GM21390 (cell line): Measurements from ENCODE around the gene ITGA4.

Source experiments
- ATAC-seq: cut with Tn5 transposase; IDR thresholded peaks from one replicate; pipeline ENCODE4 v1.9.1; 2021; ENCODE audit not compliant: unreplicated experiment

Gene ITGA4

GRCh38 chr2:181570833-181571661 lies 113.9 kb downstream of the ITGA4 start:
- no peak for ATAC-seq

- ATAC-seq: no peak
Measured at GRCh38 chr2:181573140-181573736, 116.1 kb downstream of the ITGA4 start.

- ATAC-seq: no peak
Measured at GRCh38 chr2:181574321-181574720, 117.1 kb downstream of the ITGA4 start.

- no peak for ATAC-seq
Measured at GRCh38 chr2:181575024-181575649, 118.0 kb downstream of the ITGA4 start.

- no peak for ATAC-seq
Measured at GRCh38 chr2:181575650-181576025, 118.5 kb downstream of the ITGA4 start.

- no peak for ATAC-seq
Measured at GRCh38 chr2:181576431-181576830, 119.2 kb downstream of the ITGA4 start.

- ATAC-seq: no peak
Measured at GRCh38 chr2:181578829-181579228, 121.6 kb downstream of the ITGA4 start.

- ATAC-seq: no peak
Measured at GRCh38 chr2:181581534-181581933, 124.3 kb downstream of the ITGA4 start.

GRCh38 chr2:181585732-181586131 lies 128.5 kb downstream of the ITGA4 start:
- no peak for ATAC-seq
